Measurements from ENCODE around the gene RPH3AL. TPM values are rescaled to one million over a fixed set of nuclear protein-coding genes. Genes with fewer than 3 reads are reported as not detected.

Gene RPH3AL
- total RNA-seq, 2 donors from 2014 or later = 11.7 to 17.8 TPM

DNA sequence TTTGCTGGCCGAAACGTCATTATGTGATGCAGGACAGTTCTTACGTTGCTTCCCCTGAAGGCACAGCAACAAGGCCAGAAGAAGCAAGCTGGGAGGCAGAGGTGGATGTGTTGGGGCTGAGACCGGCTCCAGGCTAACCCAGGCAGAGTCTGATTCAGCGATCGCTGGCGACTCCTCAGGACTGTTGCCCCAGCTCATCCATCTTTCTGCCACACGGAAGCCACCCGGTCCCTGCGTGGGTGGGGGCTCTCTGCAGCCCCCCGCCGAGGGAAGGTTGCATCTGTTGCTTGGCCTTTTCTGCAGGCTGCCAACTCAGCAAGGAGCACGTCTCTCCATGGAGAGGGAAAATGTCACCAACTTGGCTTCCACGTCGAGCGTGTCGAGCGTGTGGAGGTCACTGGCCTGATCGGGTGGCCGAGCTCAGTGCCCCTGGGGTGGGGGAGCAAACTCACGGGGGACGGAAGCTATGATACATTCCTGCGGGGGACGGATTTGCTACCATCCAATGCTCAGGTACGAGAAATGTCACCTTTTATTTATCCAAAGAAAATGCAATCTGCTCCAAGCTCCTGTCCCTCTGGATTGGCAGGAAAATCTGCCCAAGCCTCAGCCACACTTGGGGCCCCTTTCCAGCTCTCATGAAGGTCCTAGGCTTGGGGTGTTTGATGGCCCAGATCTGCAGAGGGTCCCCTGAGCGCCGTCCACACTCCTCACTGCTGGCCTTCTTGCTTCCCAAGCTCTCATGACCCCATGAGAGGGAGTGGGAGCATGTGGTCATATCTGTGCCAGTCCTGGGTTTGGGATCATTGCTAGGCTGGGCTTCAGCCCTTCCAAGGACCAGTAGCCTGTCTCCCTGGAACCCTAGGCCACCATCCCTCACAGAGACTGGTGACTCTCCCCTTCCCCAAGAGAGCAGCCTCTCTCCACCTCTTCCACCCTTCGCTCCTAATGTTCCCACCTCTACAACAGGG is 69.4 kb downstream of the RPH3AL start:
- no peak for TF ChIP-seq POLR2A (IDR thresholded peaks at IDR 0.05)
- no peak for TF ChIP-seq CTCF (IDR thresholded peaks at IDR 0.05)
- no peak for TF ChIP-seq POLR2AphosphoS5 (IDR thresholded peaks at IDR 0.05)
- 91% methylated on average over 28 of the region's 28 CpGs for WGBS
- DNase-seq (ENCODE audit: low spot score) = no peak
- intact Hi-C loops (cut with DNase I) = no loop called here
- no peaks in the 10 kb centered on the region for H3K27me3 ChIP-seq (replicated peaks; ENCODE audit: insufficient read depth)
- no peak overlapping the region for H3K4me3 ChIP-seq
- H3K27ac ChIP-seq = no peak overlapping the region
- H3K36me3 ChIP-seq = no peaks in the 10 kb centered on the region
- H3K9me3 ChIP-seq = no peaks in the 10 kb centered on the region
- no peaks in the 10 kb centered on the region for H3K4me1 ChIP-seq (replicated peaks)

DNA sequence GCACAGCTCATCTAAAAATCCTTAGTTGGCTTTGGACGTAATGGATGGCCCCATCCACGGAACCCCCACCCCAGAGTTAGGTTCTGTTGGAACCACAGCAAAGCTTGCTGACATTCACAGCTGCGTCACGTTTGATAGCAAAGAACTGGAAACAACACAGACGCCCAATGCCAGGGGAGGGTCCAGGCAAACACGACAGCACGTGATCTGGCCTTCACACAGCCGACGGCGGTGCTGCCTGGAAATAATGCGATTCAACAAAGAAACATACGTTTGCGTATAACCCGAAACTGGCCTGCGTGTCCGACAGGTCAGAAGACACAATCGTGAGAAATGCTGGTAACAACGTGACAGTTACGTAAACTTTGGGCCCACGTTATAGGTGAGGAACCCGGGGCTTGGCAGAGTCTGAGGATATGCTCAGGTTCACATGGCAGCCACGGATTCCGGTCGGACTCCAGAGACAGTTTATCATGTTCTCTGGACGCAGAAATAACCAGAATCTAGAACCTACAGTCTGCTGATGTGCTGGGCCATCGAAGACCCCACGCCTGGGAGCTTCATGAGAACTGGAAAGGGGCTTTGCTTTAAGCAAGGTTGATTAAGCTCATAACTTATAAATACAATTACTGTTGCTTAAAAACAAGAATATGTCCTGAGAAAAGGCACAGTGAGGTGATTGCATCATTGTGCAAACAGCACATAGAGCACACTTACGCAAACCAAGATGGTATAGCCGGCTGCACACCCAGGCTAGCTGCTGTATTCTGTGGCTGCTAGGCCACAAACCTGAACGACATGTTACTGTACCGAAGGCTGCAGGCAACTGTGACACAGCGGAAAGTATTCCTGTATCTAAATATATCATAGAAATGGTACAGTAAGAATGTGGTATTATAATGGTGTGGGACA is 70.4 kb downstream of the RPH3AL start:
- H3K27me3 ChIP-seq (replicated peaks; ENCODE audit: insufficient read depth) = no peaks in the 10 kb centered on the region
- intact Hi-C loops (cut with DNase I) = no loop called here
- DNase-seq (ENCODE audit: low spot score) = no peak
- H3K4me3 ChIP-seq = no peak overlapping the region
- no peaks in the 10 kb centered on the region for H3K36me3 ChIP-seq
- 80% methylated on average over 32 of the region's 32 CpGs for WGBS
- H3K27ac ChIP-seq = no peak overlapping the region
- H3K4me1 ChIP-seq (replicated peaks) = no peaks in the 10 kb centered on the region
- no peaks in the 10 kb centered on the region for H3K9me3 ChIP-seq
- TF ChIP-seq CTCF (IDR thresholded peaks at IDR 0.05) (no peak), POLR2AphosphoS5 (IDR thresholded peaks at IDR 0.05) (no peak), POLR2A (IDR thresholded peaks at IDR 0.05) (no peak)

- no peak for DNase-seq (ENCODE audit: low spot score)
- H3K27ac ChIP-seq = no peak overlapping the region
- no peaks in the 10 kb centered on the region for H3K4me1 ChIP-seq (replicated peaks)
- intact Hi-C loops (cut with DNase I) = no loop called here
- 89% methylated on average over 21 of the region's 21 CpGs for WGBS
- H3K4me3 ChIP-seq = no peak overlapping the region
- TF ChIP-seq CTCF (IDR thresholded peaks at IDR 0.05) (no peak), POLR2AphosphoS5 (IDR thresholded peaks at IDR 0.05) (no peak), POLR2A (IDR thresholded peaks at IDR 0.05) (no peak)
- no peaks in the 10 kb centered on the region for H3K36me3 ChIP-seq
- no peaks in the 10 kb centered on the region for H3K9me3 ChIP-seq
- H3K27me3 ChIP-seq (replicated peaks; ENCODE audit: insufficient read depth) = no peaks in the 10 kb centered on the region
Observed at GRCh38 chr17:281365-281999, 71.1 kb downstream of the RPH3AL start.

- Histone ChIP-seq H3K36me3 (no peaks in the 10 kb centered on the region), H3K4me1 (replicated peaks) (no peaks in the 10 kb centered on the region), H3K4me3 (no peak overlapping the region), H3K9me3 (no peaks in the 10 kb centered on the region), H3K27ac (no peak overlapping the region), H3K27me3 (replicated peaks; ENCODE audit: insufficient read depth) (no peaks in the 10 kb centered on the region)
- 79% methylated on average over 9 of the region's 9 CpGs for WGBS
- TF ChIP-seq CTCF (IDR thresholded peaks at IDR 0.05) (no peak), POLR2AphosphoS5 (IDR thresholded peaks at IDR 0.05) (no peak), POLR2A (IDR thresholded peaks at IDR 0.05) (no peak)
- intact Hi-C loops (cut with DNase I) = no loop called here
- DNase-seq (ENCODE audit: low spot score) = no peak
Observed at GRCh38 chr17:280901-281300, 71.7 kb downstream of the RPH3AL start.

Measured in prostate gland (tissue), 2 donors.